HL-60 (cell line): ENCODE measurements around the gene LRRC8B.

Experiments
- CTCF ChIP-seq: IDR thresholded peaks from one replicate; pipeline ENCODE4 v1.5.1; 2011; ENCODE audit warnings: low read length, control low read depth, inconsistent platforms; ENCODE audit not compliant: insufficient read depth
- GABPA ChIP-seq: IDR thresholded peaks from 2 replicates; pipeline ENCODE4 v1.6.1; 2012; ENCODE audit warnings: low read depth
- POLR2AphosphoS5 ChIP-seq: IDR thresholded peaks from 2 replicates; pipeline ENCODE4 v1.6.1; 2012; ENCODE audit warnings: low read depth
- REST ChIP-seq: IDR thresholded peaks from 2 replicates; pipeline ENCODE4 v1.6.1; 2012; ENCODE audit warnings: low read depth; ENCODE audit not compliant: insufficient replicate concordance

- TF ChIP-seq CTCF (no peak), GABPA (no peak), POLR2AphosphoS5 (no peak), REST (no peak)
Observed at GRCh38 chr1:89527256-89527655, 2.6 kb downstream of the LRRC8B start.
